ENCODE data around the gene ZNF70. TPM values are rescaled to one million over a fixed set of nuclear protein-coding genes. Genes with fewer than 3 reads are reported as not detected.

Gene ZNF70
- total RNA-seq, 1 donor from 2014 or later: 4.1 TPM

DNA sequence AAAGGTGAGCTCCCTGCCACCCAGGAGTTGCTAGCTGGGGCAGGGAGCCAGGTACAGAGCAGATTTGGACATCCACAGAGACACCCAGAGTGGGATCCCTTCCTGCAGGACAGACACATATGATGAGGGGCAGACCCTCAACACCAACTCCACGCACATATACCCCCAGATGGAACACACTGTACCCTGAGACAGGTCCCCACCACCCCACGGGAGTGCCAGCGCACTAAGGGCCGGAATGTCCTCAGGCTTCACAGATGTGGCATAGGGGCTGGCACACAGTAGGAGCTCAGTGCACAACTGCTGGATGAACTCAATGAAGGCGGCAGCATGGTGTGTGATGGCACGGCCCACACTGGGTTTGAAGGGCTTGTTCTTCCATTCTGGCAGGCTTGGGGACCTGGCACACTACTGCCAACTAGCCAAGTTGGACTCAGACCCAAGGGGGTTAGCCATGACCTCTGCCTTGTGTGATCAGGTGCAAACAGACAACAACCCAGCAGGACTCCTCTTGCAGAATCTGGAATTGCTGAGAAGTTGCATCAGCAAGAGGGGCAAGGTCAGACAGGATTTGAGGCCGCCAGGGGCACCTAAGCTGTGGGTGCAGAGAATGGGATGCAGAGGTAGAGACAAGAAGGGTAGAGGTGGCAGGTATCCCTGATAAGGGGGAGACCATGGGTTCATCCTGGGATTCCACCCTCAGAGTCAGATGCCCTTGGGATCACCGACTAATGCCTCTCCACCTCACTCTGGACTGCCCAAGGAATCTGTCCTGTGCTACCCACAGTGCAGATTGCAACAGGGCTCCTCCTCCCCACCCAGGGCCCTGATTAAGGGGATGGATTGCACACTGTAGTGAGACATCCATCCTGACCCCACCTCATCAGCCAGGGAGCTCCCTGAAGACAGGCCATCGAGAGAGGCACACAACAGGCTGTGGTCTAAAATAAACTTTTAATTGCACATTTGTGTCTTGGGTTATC lies 14.3 kb upstream of the ZNF70 start:
- Histone ChIP-seq H3K4me3 (ENCODE audit: low read depth, low read length) (no peak overlapping the region), H3K27me3 (ENCODE audit: control insufficient read depth, insufficient read depth, low read length) (no peaks in the 10 kb centered on the region), H3K36me3 (ENCODE audit: control insufficient read depth, insufficient read depth, low read length) (peaks cover 1% of the 10 kb centered on the region)
- no peak for TF ChIP-seq CTCF (IDR thresholded peaks at IDR 0.05; ENCODE audit: insufficient read depth, low read length, poor library complexity, severe bottlenecking)
- DNase-seq (ENCODE audit: low read depth): no peak

GRCh38 chr22:23763954-23764353 lies 13.0 kb upstream of the ZNF70 start:
- Histone ChIP-seq H3K27me3 (ENCODE audit: control insufficient read depth, insufficient read depth, low read length) (no peaks in the 10 kb centered on the region), H3K36me3 (ENCODE audit: control insufficient read depth, insufficient read depth, low read length) (peaks cover 1% of the 10 kb centered on the region), H3K4me3 (ENCODE audit: low read depth, low read length) (no peak overlapping the region)
- TF ChIP-seq CTCF (IDR thresholded peaks at IDR 0.05; ENCODE audit: insufficient read depth, low read length, poor library complexity, severe bottlenecking): no peak
- DNase-seq (ENCODE audit: low read depth): no peak

DNA sequence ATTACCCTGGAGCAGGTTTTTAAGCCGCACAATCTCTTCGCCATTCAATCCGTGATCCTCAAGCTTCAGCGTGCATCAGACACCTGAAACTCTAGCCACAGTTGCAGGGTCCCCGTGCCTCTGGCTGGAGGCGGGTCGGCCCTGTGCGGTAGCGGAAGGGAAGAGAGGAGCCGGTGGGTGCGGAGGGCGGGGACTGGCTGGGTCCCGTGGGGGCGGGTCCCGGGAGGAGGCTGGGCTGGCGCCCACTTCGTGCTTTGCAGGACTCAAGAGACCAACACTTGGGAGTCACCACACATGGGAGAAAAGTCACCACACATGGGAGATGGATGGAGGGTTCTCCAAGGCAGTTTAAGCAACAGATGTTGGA lies 12.7 kb upstream of the ZNF70 start:
- H3K36me3 ChIP-seq (ENCODE audit: control insufficient read depth, insufficient read depth, low read length): peaks cover 1% of the 10 kb centered on the region
- no peak for TF ChIP-seq CTCF (IDR thresholded peaks at IDR 0.05; ENCODE audit: insufficient read depth, low read length, poor library complexity, severe bottlenecking)
- no peak for DNase-seq (ENCODE audit: low read depth)
- no peak overlapping the region for H3K4me3 ChIP-seq (ENCODE audit: low read depth, low read length)
- no peaks in the 10 kb centered on the region for H3K27me3 ChIP-seq (ENCODE audit: control insufficient read depth, insufficient read depth, low read length)

- Histone ChIP-seq H3K4me3 (ENCODE audit: low read depth, low read length) (no peak within 1 kb of the TSS), H3K27me3 (ENCODE audit: control insufficient read depth, insufficient read depth, low read length) (no peaks in the 10 kb centered on the region), H3K36me3 (ENCODE audit: control insufficient read depth, insufficient read depth, low read length) (peaks cover 1% of the 10 kb centered on the region)
- DNase-seq (ENCODE audit: low read depth): no peak
- no peak for TF ChIP-seq CTCF (IDR thresholded peaks at IDR 0.05; ENCODE audit: insufficient read depth, low read length, poor library complexity, severe bottlenecking)
These were observed 12.1 kb upstream of the ZNF70 start, which contains the start of gene C22orf15 for GRCh38 chr22:23762842-23763578. C22orf15 (plus strand) TSS chr22:23762990; CDS start chr22:23763307, 317 bp downstream.

DNA sequence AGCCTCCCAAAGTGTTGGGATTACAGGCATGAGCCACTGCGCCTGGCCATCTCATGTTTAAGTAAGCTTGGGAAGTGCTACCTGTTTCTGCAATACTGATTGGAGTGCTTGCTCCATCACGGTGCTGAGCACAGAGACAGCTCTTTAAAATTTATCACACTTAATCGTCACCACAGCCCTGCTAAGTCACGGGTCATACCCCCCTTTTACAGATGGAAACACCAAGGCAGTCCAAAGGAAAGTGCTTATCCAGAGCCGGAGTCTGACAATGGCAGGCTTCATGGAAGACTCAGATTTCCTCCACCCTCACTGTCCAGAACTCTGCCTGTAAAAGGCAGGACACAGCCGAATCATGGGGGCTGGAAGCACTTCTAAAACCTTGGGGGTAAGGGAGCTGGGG lies 9.1 kb upstream of the ZNF70 start:
- no peaks in the 10 kb centered on the region for H3K27me3 ChIP-seq (ENCODE audit: control insufficient read depth, insufficient read depth, low read length)
- peaks cover 1% of the 10 kb centered on the region for H3K36me3 ChIP-seq (ENCODE audit: control insufficient read depth, insufficient read depth, low read length)
- no peak for TF ChIP-seq CTCF (IDR thresholded peaks at IDR 0.05; ENCODE audit: insufficient read depth, low read length, poor library complexity, severe bottlenecking)
- no peak for DNase-seq (ENCODE audit: low read depth)
- H3K4me3 ChIP-seq (ENCODE audit: low read depth, low read length): no peak overlapping the region

All from kidney epithelial cell (primary cell).